ENCODE data around the gene WDR18. TPM values are rescaled to one million over a fixed set of nuclear protein-coding genes. Genes with fewer than 3 reads are reported as not detected.

WDR18 gene
- total and polyA plus RNA-seq, 2 experiments from 2014 or later = 155 to 157 TPM

- peaks cover 19% of the 10 kb centered on the region for H3K27me3 Mint-ChIP-seq (ENCODE audit: insufficient read depth, low read depth, poor library complexity)
- no peaks in the 10 kb centered on the region for H3K27me3 ChIP-seq (ENCODE audit: insufficient read depth)
- H3K27ac Mint-ChIP-seq = no peak overlapping the region
- DNase-seq (ENCODE audit: low spot score) = no peak
- H3K79me2 ChIP-seq (replicated peaks; ENCODE audit: insufficient read depth) = peaks cover 28% of the 10 kb centered on the region
- no peaks in the 10 kb centered on the region for H3K4me1 Mint-ChIP-seq
- H2AFZ ChIP-seq = no peak overlapping the region
- no peaks in the 10 kb centered on the region for H3K9me3 Mint-ChIP-seq
- peaks cover 5% of the 10 kb centered on the region for H4K20me1 ChIP-seq (replicated peaks; ENCODE audit: insufficient read depth)
- no peak overlapping the region for H3K4me3 ChIP-seq
- H3F3A ChIP-seq (replicated peaks; ENCODE audit: low read depth) = no peaks in the 10 kb centered on the region
- H3K9me2 ChIP-seq (ENCODE audit: insufficient read depth) = no peaks in the 10 kb centered on the region
- no peaks in the 10 kb centered on the region for H3K4me1 ChIP-seq (ENCODE audit: insufficient read depth)
- H3K36me3 Mint-ChIP-seq (ENCODE audit: low read depth) = peaks cover 26% of the 10 kb centered on the region
- no peak for ATAC-seq
- H3K36me3 ChIP-seq (ENCODE audit: insufficient read depth) = no peaks in the 10 kb centered on the region
- TF ChIP-seq REST (IDR thresholded peaks at IDR 0.05; ENCODE audit: unreplicated experiment) (no peak), NANOG (IDR thresholded peaks at IDR 0.05; ENCODE audit: borderline replicate concordance) (no peak), CREB1 (CRISPR knock-in tag; IDR thresholded peaks at IDR 0.05; ENCODE audit: low read depth) (no peak), JUNB (IDR thresholded peaks at IDR 0.05; ENCODE audit: unreplicated experiment) (no peak), ETS1 (IDR thresholded peaks at IDR 0.05) (no peak), ZNF114 (CRISPR knock-in tag; IDR thresholded peaks at IDR 0.05) (no peak), STAT1 (IDR thresholded peaks at IDR 0.05; ENCODE audit: unreplicated experiment) (no peak), POLR2AphosphoS5 (IDR thresholded peaks at IDR 0.05; ENCODE audit: low read depth) (no peak), ZNF462 (CRISPR knock-in tag; IDR thresholded peaks at IDR 0.05) (no peak), ZNF331 (CRISPR knock-in tag; IDR thresholded peaks at IDR 0.05; ENCODE audit: low read depth) (no peak), CTCF (conservative IDR thresholded peaks at IDR 0.05; ENCODE audit: low read depth in 2 of 2) (no peak), EZH2 (IDR thresholded peaks at IDR 0.05; ENCODE audit: low read depth, unreplicated experiment) (no peak), EZH2phosphoT487 (IDR thresholded peaks at IDR 0.05; ENCODE audit: unreplicated experiment) (no peak)
- H3K4me2 ChIP-seq = no peak overlapping the region
- H3K27ac ChIP-seq (ENCODE audit: low read depth) = 0 out of 2 replicates have a peak overlapping the region, but pooled peaks have one; percentile 26
- H3K4me3 Mint-ChIP-seq = no peak overlapping the region
These were observed 38.5 kb upstream of the WDR18 start for GRCh38 chr19:945401-946252.
